ENCODE data around the gene CILP.

The CILP gene

DNA sequence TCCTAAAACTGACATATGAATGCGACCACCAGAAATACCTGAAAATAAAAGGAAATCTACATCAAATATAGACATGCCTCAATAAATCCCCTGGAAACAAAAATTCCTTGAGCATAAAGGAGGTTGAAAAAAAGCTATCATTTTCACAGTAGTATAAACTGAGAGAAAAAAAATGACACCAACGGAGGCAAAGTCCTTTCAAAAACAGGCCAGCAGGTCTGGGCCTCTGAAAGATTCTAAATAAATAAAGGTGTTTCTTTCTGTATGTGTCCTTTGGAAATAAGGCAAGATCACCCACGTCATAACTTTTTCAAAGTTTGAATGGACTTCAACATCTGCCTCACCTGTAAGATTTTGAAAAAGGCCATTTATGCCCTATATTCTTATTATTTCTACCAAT lies 31.1 kb downstream of the CILP start:
- DNase-seq (ENCODE audit: extremely low spot score): no peak
- CTCF ChIA-PET: no interaction called here
- POLR2A ChIA-PET: no interaction called here
- TF ChIP-seq FOXM1 (IDR thresholded peaks at IDR 0.05; ENCODE audit: borderline replicate concordance): no peak
- TF ChIP-seq SP1 (IDR thresholded peaks at IDR 0.05): no peak

DNA sequence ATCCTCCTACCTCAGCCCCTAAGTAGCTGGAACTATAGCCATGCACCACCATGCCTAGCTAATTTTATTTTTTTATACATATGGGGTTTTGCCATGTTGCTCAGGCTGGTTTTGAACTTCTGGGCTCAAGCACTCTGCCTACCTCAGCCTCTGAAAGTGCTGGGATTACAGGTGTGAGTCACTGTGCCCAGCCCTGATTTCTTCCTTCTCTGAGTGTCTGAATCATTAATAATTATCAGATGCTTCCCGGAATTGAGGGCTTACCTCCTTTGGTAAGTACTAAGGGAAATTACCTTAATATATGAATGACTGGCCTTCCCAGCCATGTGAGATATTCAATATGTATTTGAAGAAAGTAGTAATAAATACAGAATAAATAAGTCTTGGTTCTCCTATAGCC lies 33.4 kb downstream of the CILP start:
- CTCF ChIA-PET: interaction anchor here (0.6 kb wide), 1 partner anchor 431 kb away, joined by 4 read pairs; no protein-coding TSS in a partner anchor
- TF ChIP-seq HDGF (IDR thresholded peaks at IDR 0.05; ENCODE audit: borderline replicate concordance) (no peak), ZNF384 (IDR thresholded peaks at IDR 0.05) (no peak), FOXK2 (IDR thresholded peaks at IDR 0.05) (no peak), L3MBTL2 (conservative IDR thresholded peaks at IDR 0.05) (no peak), NFRKB (IDR thresholded peaks at IDR 0.05) (no peak), LEF1 (IDR thresholded peaks at IDR 0.05; ENCODE audit: borderline replicate concordance) (no peak), FOXA1 (IDR thresholded peaks at IDR 0.05) (no peak), SP1 (IDR thresholded peaks at IDR 0.05) (no peak), BHLHE40 (IDR thresholded peaks at IDR 0.05; ENCODE audit: borderline replicate concordance) (no peak), TARDBP (IDR thresholded peaks at IDR 0.05) (no peak), SUZ12 (IDR thresholded peaks at IDR 0.05) (no peak), ARNT (IDR thresholded peaks at IDR 0.05) (no peak), ELF4 (IDR thresholded peaks at IDR 0.05) (no peak), CTBP1 (IDR thresholded peaks at IDR 0.05; ENCODE audit: borderline replicate concordance) (no peak), FOXM1 (IDR thresholded peaks at IDR 0.05; ENCODE audit: borderline replicate concordance) (no peak)
- TF ChIP-seq, protein P1, sequence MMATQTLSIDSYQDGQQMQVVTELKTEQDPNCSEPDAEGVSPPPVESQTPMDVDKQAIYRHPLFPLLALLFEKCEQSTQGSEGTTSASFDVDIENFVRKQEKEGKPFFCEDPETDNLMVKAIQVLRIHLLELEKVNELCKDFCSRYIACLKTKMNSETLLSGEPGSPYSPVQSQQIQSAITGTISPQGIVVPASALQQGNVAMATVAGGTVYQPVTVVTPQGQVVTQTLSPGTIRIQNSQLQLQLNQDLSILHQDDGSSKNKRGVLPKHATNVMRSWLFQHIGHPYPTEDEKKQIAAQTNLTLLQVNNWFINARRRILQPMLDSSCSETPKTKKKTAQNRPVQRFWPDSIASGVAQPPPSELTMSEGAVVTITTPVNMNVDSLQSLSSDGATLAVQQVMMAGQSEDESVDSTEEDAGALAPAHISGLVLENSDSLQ (IDR thresholded peaks at IDR 0.05): no peak
- DNase-seq (ENCODE audit: extremely low spot score): no peak
- POLR2A ChIA-PET: no interaction called here

GRCh38 chr15:65176056-65176455 lies 35.2 kb downstream of the CILP start:
- ChIA-PET CTCF (no interaction called here), POLR2A (no interaction called here)
- no peak for DNase-seq (ENCODE audit: extremely low spot score)
- TF ChIP-seq ZNF384 (IDR thresholded peaks at IDR 0.05) (no peak), BHLHE40 (IDR thresholded peaks at IDR 0.05; ENCODE audit: borderline replicate concordance) (no peak), NFRKB (IDR thresholded peaks at IDR 0.05) (no peak), HDGF (IDR thresholded peaks at IDR 0.05; ENCODE audit: borderline replicate concordance) (no peak), FOXA1 (IDR thresholded peaks at IDR 0.05) (no peak), TARDBP (IDR thresholded peaks at IDR 0.05) (no peak), SP1 (IDR thresholded peaks at IDR 0.05) (no peak), ELF4 (IDR thresholded peaks at IDR 0.05) (no peak), FOXK2 (IDR thresholded peaks at IDR 0.05) (no peak), LEF1 (IDR thresholded peaks at IDR 0.05; ENCODE audit: borderline replicate concordance) (no peak), FOXM1 (IDR thresholded peaks at IDR 0.05; ENCODE audit: borderline replicate concordance) (no peak), L3MBTL2 (conservative IDR thresholded peaks at IDR 0.05) (no peak), ARNT (IDR thresholded peaks at IDR 0.05) (no peak), CTBP1 (IDR thresholded peaks at IDR 0.05; ENCODE audit: borderline replicate concordance) (no peak)
- TF ChIP-seq, protein P1 (IDR thresholded peaks at IDR 0.05): no peak

GRCh38 chr15:65175511-65175910 lies 35.8 kb downstream of the CILP start:
- no peak for TF ChIP-seq TARDBP (IDR thresholded peaks at IDR 0.05)
- TF ChIP-seq NFRKB (IDR thresholded peaks at IDR 0.05): no peak
- no peak for TF ChIP-seq FOXK2 (IDR thresholded peaks at IDR 0.05)
- no peak for TF ChIP-seq HDGF (IDR thresholded peaks at IDR 0.05; ENCODE audit: borderline replicate concordance)
- no peak for TF ChIP-seq ZNF384 (IDR thresholded peaks at IDR 0.05)
- TF ChIP-seq SP1 (IDR thresholded peaks at IDR 0.05): no peak
- no peak for DNase-seq (ENCODE audit: extremely low spot score)
- ChIA-PET POLR2A (no interaction called here), CTCF (no interaction called here)

DNA sequence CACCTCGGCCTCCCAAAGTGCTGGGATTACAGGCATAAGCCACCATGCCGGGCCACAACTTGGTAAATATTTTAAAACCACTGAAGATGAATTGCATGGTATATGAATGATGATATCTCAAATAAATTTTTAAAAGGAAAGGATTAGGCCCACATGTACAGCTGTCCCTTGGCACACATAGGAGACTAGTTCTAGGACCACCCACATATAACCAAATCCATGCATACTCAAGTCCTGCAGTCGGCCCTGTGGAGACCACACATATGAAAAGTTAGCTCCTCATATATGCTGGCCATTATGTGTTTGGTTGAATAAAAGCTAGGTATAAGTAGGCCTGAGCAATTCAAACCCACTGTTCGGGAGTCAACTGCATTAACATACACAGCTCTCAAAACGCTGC lies 36.8 kb downstream of the CILP start:
- CTCF ChIA-PET: no interaction called here
- POLR2A ChIA-PET: no interaction called here
- TF ChIP-seq BHLHE40 (IDR thresholded peaks at IDR 0.05; ENCODE audit: borderline replicate concordance) (no peak), SP1 (IDR thresholded peaks at IDR 0.05) (no peak), ZNF384 (IDR thresholded peaks at IDR 0.05) (no peak), NFRKB (IDR thresholded peaks at IDR 0.05) (no peak), ELF4 (IDR thresholded peaks at IDR 0.05) (no peak), TARDBP (IDR thresholded peaks at IDR 0.05) (no peak)
- TF ChIP-seq, protein P1 (IDR thresholded peaks at IDR 0.05): no peak
- no peak for DNase-seq (ENCODE audit: extremely low spot score)

DNA sequence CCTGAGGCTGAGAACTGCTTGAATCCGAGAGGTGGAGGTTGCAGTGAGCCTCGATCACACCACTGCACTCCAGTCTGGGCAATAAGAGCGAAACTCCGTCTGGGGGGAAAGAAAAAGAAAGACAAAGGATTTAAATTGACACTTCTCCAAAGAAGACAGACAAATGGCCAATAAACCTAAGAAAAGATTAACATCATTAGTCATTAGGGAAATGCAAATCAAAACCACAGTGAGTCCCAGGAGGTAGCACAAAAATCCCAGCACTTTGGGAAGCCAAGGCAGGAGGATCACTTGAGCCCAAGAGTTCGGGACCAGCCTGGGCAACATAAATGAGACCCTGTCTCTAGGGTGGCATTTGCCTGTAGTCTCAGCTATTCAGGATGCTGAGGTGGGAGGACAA lies 38.7 kb downstream of the CILP start:
- no peak for DNase-seq (ENCODE audit: extremely low spot score)
- CTCF ChIA-PET: no interaction called here
- TF ChIP-seq CTBP1 (IDR thresholded peaks at IDR 0.05; ENCODE audit: borderline replicate concordance) (no peak), ARNT (IDR thresholded peaks at IDR 0.05) (no peak), TARDBP (IDR thresholded peaks at IDR 0.05) (no peak)
- POLR2A ChIA-PET: no interaction called here

DNA sequence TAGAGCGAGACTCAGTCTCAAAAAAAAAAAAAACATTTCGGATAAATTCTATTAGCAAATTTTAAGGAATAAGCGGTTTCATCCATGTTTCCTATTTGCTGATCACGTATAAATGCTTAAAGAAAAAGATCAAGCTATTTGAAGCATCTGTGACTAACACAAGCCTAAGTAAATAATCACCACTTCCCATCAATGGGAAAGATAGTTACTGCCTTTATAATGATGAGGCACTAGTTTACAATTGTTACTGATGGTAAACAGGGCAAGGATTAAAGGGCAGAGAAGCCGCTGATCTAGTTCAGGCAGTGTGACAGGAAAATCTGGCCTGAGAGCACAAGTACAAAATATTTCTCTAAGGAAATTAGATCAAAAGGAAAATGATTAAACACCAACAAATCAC lies 39.8 kb downstream of the CILP start:
- TF ChIP-seq ARNT (IDR thresholded peaks at IDR 0.05): no peak
- TF ChIP-seq HDGF (IDR thresholded peaks at IDR 0.05; ENCODE audit: borderline replicate concordance): no peak
- TF ChIP-seq CTBP1 (IDR thresholded peaks at IDR 0.05; ENCODE audit: borderline replicate concordance): no peak
- TF ChIP-seq, protein P1 (IDR thresholded peaks at IDR 0.05): no peak
- TF ChIP-seq L3MBTL2 (conservative IDR thresholded peaks at IDR 0.05): no peak
- TF ChIP-seq FOXK2 (IDR thresholded peaks at IDR 0.05): no peak
- no peak for TF ChIP-seq LEF1 (IDR thresholded peaks at IDR 0.05; ENCODE audit: borderline replicate concordance)
- no peak for TF ChIP-seq FOXA1 (IDR thresholded peaks at IDR 0.05)
- TF ChIP-seq SUZ12 (IDR thresholded peaks at IDR 0.05): no peak
- TF ChIP-seq ELF4 (IDR thresholded peaks at IDR 0.05): no peak
- no peak for TF ChIP-seq TARDBP (IDR thresholded peaks at IDR 0.05)
- TF ChIP-seq BHLHE40 (IDR thresholded peaks at IDR 0.05; ENCODE audit: borderline replicate concordance): no peak
- TF ChIP-seq ZNF384 (IDR thresholded peaks at IDR 0.05): no peak
- TF ChIP-seq NFRKB (IDR thresholded peaks at IDR 0.05): no peak
- TF ChIP-seq FOXM1 (IDR thresholded peaks at IDR 0.05; ENCODE audit: borderline replicate concordance): no peak
- ChIA-PET POLR2A (no interaction called here), CTCF (no interaction called here)
- DNase-seq (ENCODE audit: extremely low spot score): no peak

Data from HEK293T (cell line).